BE2C (cell line): ENCODE measurements around the gene DACT3.

Experiments used
- DNase-seq: peaks from one replicate; pipeline ENCODE4 v3.0.0-alpha.2; 2020
- H3K27me3 ChIP-seq: fragments of 250-450 bp; sonication (Bioruptor Pico); 2 replicates; pipeline ENCODE4 v1.5.1; 2020; ENCODE audit warnings: mild to moderate bottlenecking
- H3K36me3 ChIP-seq: fragments of 250-450 bp; sonication (Bioruptor Pico); 2 replicates; pipeline ENCODE4 v1.5.1; 2020; ENCODE audit warnings: mild to moderate bottlenecking
- H3K4me1 ChIP-seq: fragments of 250-450 bp; sonication (Bioruptor Pico); 2 replicates; pipeline ENCODE4 v1.5.1; 2020
- H3K4me3 ChIP-seq: 2 replicates; pipeline ENCODE4 v1.5.1; 2011; ENCODE audit warnings: low read depth, low read length
- H3K9me3 ChIP-seq: fragments of 250-450 bp; sonication (Bioruptor Pico); 2 replicates; pipeline ENCODE4 v1.5.1; 2020
- TF ChIP-seq, protein P1 (sequence below): IDR thresholded peaks from 2 replicates; pipeline ENCODE4 v1.5.1; 2012; ENCODE audit warnings: mild to moderate bottlenecking, low read depth, low read length

The DACT3 gene

DNA sequence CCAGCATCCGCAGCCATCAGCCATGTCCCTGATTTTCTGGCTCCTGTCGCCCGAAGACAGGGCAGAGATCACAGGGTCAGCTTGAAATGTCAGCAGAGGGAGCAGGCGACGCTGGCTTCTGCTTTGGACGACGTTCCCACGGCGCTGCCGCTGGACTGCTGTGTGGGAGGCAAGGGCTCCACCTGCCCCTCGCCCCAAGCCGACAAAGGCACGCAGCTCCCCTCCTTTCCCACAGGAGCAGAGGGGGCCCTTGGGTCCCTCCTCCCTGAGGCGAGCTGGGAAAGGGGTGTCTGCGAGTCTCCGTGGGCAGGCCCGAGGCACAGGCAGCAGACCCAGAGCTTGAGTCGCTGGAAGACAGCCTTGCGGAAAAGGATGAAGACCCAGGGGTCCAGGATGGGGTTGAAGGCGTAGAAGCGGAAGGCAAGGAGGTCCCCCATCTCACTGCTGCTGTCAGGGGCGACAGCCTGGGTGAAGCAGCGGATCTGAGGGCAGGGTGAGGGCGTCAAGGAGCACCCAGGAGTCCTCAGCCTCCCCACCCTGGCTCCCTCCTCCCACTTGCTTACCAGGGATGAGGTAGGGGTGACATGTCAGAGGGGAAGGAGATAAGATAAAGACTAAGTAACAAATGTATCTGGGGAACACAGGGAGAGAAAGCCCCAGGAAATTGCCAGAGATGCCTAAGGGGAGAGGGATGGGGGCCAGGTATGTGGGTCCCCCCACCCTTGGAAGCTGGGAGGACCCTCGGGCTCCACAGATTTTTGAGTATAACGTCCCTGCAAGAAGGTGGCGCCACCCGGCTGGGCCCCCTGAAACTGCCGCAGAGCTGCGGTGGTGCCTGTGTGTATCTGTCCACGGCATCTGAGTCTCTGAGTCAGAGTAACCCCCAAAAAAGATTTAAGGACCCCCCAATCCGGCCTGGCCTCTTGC, 39.5 kb downstream of the DACT3 start:
- H3K4me3 ChIP-seq, result no peak overlapping the region

DNA sequence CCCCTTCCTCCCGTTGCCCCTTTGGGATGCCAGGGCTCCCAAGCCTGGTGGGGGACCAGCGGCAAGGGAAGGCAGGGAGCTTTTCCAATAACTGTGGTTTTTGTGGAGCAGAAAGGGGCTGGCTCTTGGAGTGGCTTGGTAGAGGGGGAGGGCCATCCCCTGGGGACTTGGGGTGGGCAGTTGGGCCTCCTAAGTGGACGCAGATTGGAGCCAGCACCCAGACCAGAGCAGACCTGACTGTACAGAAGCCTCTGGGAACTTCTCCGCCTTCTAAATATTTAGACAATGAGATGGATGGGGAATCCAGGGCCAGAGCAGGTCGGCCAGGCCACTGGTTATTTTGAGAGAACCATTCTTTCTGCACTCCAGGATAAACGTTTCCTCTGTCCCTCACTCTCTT, 40.3 kb downstream of the DACT3 start:
- no peaks in the 10 kb centered on the region for H3K27me3 ChIP-seq
- no peak for DNase-seq
- no peaks in the 10 kb centered on the region for H3K36me3 ChIP-seq
- TF ChIP-seq, protein P1, sequence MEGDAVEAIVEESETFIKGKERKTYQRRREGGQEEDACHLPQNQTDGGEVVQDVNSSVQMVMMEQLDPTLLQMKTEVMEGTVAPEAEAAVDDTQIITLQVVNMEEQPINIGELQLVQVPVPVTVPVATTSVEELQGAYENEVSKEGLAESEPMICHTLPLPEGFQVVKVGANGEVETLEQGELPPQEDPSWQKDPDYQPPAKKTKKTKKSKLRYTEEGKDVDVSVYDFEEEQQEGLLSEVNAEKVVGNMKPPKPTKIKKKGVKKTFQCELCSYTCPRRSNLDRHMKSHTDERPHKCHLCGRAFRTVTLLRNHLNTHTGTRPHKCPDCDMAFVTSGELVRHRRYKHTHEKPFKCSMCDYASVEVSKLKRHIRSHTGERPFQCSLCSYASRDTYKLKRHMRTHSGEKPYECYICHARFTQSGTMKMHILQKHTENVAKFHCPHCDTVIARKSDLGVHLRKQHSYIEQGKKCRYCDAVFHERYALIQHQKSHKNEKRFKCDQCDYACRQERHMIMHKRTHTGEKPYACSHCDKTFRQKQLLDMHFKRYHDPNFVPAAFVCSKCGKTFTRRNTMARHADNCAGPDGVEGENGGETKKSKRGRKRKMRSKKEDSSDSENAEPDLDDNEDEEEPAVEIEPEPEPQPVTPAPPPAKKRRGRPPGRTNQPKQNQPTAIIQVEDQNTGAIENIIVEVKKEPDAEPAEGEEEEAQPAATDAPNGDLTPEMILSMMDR, result no peak
- no peak overlapping the region for H3K4me3 ChIP-seq
- H3K4me1 ChIP-seq, result peaks cover 42% of the 10 kb centered on the region
- H3K9me3 ChIP-seq, result no peaks in the 10 kb centered on the region

More for the DNA sequence above, 39.5 kb downstream of the DACT3 start:
- Histone ChIP-seq H3K4me1 (peaks cover 48% of the 10 kb centered on the region), H3K27me3 (no peaks in the 10 kb centered on the region), H3K36me3 (no peaks in the 10 kb centered on the region), H3K9me3 (no peaks in the 10 kb centered on the region)
- TF ChIP-seq, protein P1, result peak; percentile 27; the same call in 1 of the 2 replicates
- DNase-seq, result no peak

DNA sequence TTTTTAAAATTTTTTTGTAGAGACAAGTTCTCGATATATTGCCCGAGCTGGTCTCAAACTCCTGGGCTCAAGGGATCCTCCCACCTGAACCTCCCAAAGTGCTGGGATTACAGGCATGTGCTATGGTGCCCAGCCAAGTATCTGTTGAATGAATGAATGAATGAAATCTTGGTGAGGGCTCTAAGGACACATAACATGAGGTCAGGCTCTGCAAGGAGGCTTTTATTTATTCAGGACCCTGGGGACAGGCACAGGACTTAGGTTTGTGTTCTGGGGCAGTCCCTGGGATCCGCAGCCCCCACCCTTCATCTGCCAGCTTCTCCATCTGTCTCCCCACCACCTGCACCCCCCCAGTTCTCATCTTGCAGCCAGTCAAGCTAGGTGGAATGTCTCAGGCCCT, 40.7 kb downstream of the DACT3 start:
- Histone ChIP-seq H3K4me1 (peaks cover 38% of the 10 kb centered on the region), H3K36me3 (no peaks in the 10 kb centered on the region), H3K4me3 (no peak overlapping the region)

DNA sequence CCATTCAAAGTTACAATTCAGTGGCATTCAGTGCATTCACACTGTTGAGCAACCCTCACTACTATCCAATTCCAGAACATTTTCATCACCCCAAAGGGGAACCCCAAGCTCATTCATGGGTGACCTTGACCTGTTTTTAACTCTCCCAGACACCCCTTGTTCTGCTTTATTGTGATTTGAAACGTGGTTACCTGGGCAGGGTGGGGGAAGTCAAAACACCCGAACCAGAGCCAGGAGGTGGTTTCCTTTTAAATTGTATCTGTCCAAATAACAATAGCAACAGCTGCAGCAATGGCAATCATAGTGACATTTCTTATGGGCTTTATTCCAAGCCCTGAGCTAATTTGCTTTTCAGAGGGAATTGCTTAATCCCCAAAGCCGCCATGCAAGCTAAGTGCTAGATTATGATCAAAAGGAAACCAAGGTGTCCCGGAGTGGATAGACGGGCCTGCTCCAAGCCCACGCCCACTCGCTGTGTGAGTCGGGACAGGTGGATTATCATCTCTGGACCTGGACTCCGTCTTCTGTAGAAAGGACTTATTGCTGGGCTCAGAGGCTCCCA, 42.2 kb downstream of the DACT3 start:
- H3K27me3 ChIP-seq, result no peaks in the 10 kb centered on the region
- H3K9me3 ChIP-seq, result no peaks in the 10 kb centered on the region
- no peak for DNase-seq
- TF ChIP-seq, protein P1, result no peak
- H3K36me3 ChIP-seq, result no peaks in the 10 kb centered on the region
- no peak overlapping the region for H3K4me3 ChIP-seq
- peaks cover 36% of the 10 kb centered on the region for H3K4me1 ChIP-seq

More for the DNA sequence above, 40.7 kb downstream of the DACT3 start:
- no peak for DNase-seq
- Histone ChIP-seq H3K9me3 (no peaks in the 10 kb centered on the region), H3K27me3 (no peaks in the 10 kb centered on the region)
- TF ChIP-seq, protein P1, result no peak

DNA sequence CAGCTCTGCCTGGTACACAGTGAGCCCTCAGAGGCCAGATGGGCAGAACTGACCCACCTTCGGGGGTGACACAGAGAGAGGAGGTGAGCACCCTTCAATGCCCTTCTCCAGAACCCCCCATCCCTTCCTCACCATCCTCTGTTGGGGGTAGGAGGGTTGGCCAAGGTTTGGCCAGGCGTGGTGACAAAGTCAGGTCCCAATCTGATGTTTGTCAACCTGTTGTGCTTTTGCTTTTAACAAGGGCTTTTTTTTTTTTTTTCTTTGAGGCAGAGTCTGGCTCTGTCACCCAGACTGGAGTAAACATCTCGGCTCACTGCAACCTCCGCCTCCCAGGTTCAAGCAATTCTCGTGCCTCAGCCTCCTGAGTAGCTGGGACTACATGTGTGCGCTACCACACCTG, 43.4 kb downstream of the DACT3 start:
- DNase-seq, result no peak
- Histone ChIP-seq H3K36me3 (no peaks in the 10 kb centered on the region), H3K9me3 (no peaks in the 10 kb centered on the region), H3K4me3 (no peak overlapping the region), H3K27me3 (no peaks in the 10 kb centered on the region), H3K4me1 (peaks cover 36% of the 10 kb centered on the region)
- TF ChIP-seq, protein P1, result no peak
